ENCODE results near the gene CEP57. TPM values are rescaled to one million over a fixed set of nuclear protein-coding genes. Genes with fewer than 3 reads are reported as not detected.

CEP57 gene
- total RNA-seq, 1 experiment from 2014 or later: 58.0 TPM

GRCh38 chr11:95768521-95768920 lies 21.8 kb upstream of the CEP57 start:
- no peaks in the 10 kb centered on the region for H3K27me3 Mint-ChIP-seq (ENCODE audit: low read depth)
- H3K79me1 ChIP-seq (ENCODE audit: insufficient read depth, low read depth, low read length, poor library complexity, severe bottlenecking): no peaks in the 10 kb centered on the region
- H3K23me2 ChIP-seq (ENCODE audit: insufficient read length, low read depth, low read length, poor library complexity, severe bottlenecking): no peaks in the 10 kb centered on the region
- H4K91ac ChIP-seq (ENCODE audit: insufficient read length, low read depth, low read length): no peak overlapping the region
- no peak overlapping the region for H2BK15ac ChIP-seq (ENCODE audit: low read depth, low read length)
- no peak overlapping the region for H3K27ac ChIP-seq (ENCODE audit: insufficient read length, low read depth, low read length)
- peaks cover 1 to 24% (median 14%) of the 10 kb centered on the region in 3 experiments; a peak in 5 of 7 replicates for H3K36me3 Mint-ChIP-seq (ENCODE audit: insufficient read depth in 1 of 3, low read depth in 3 of 3)
- no peak overlapping the region for H3K18ac ChIP-seq (ENCODE audit: insufficient read length, low read depth, low read length)
- H3K9me3 ChIP-seq (ENCODE audit: control insufficient read depth, low read depth, low read length): no peaks in the 10 kb centered on the region
- H2BK20ac ChIP-seq (ENCODE audit: low read depth, low read length, poor library complexity, severe bottlenecking): no peak overlapping the region
- no CpG with 5 or more reads among the region's 2 CpGs for WGBS (ENCODE audit: extremely low coverage, insufficient read length, low lambda C conversion rate)
- H2AK5ac ChIP-seq (ENCODE audit: insufficient read length, low read length): no peak overlapping the region
- no peaks in the 10 kb centered on the region for H3K4me1 ChIP-seq (ENCODE audit: insufficient read depth, low read length)
- no peak overlapping the region for H3K56ac ChIP-seq (ENCODE audit: insufficient read length, low read depth, low read length)
- no peaks in the 10 kb centered on the region for H3K4me1 Mint-ChIP-seq
- no peak overlapping the region for H3T11ph ChIP-seq (ENCODE audit: low read length)
- no peak overlapping the region for H2BK5ac ChIP-seq (ENCODE audit: insufficient read length, low read length)
- H3K4me3 Mint-ChIP-seq: no peak overlapping the region
- no peak overlapping the region for H3K9ac ChIP-seq (ENCODE audit: extremely low read depth, insufficient read length, low read length)
- no peaks in the 10 kb centered on the region for H3K79me2 ChIP-seq (ENCODE audit: insufficient read depth, low read length)
- H3K9me3 Mint-ChIP-seq: no peaks in the 10 kb centered on the region
- H2BK12ac ChIP-seq (ENCODE audit: insufficient read length, low read depth, low read length): no peak overlapping the region
- no peaks in the 10 kb centered on the region for H4K20me1 ChIP-seq (ENCODE audit: control insufficient read depth, insufficient read depth, insufficient read length)
- H3K27ac Mint-ChIP-seq: no peak overlapping the region; a peak in 1 of 7 replicates
- H4K5ac ChIP-seq (ENCODE audit: insufficient read length, low read depth, low read length): no peak overlapping the region
- no peak overlapping the region for H2BK120ac ChIP-seq (ENCODE audit: low read depth, low read length, poor library complexity, severe bottlenecking)
- no peak overlapping the region for H3K23ac ChIP-seq (ENCODE audit: insufficient read length, low read depth, low read length)
- no peak overlapping the region for H3K14ac ChIP-seq (ENCODE audit: insufficient read depth, low read length)
- H3K27me3 ChIP-seq (ENCODE audit: insufficient read depth, low read length): no peaks in the 10 kb centered on the region
- TF ChIP-seq, protein P1, sequence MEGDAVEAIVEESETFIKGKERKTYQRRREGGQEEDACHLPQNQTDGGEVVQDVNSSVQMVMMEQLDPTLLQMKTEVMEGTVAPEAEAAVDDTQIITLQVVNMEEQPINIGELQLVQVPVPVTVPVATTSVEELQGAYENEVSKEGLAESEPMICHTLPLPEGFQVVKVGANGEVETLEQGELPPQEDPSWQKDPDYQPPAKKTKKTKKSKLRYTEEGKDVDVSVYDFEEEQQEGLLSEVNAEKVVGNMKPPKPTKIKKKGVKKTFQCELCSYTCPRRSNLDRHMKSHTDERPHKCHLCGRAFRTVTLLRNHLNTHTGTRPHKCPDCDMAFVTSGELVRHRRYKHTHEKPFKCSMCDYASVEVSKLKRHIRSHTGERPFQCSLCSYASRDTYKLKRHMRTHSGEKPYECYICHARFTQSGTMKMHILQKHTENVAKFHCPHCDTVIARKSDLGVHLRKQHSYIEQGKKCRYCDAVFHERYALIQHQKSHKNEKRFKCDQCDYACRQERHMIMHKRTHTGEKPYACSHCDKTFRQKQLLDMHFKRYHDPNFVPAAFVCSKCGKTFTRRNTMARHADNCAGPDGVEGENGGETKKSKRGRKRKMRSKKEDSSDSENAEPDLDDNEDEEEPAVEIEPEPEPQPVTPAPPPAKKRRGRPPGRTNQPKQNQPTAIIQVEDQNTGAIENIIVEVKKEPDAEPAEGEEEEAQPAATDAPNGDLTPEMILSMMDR (conservative IDR thresholded peaks at IDR 0.05): no peak
- H3K4me2 ChIP-seq (ENCODE audit: insufficient read depth, insufficient read length, low read length): no peak overlapping the region
- H2AFZ ChIP-seq (ENCODE audit: low read length): no peak overlapping the region
- H4K8ac ChIP-seq (replicated peaks; ENCODE audit: insufficient read length, low read depth, low read length): no peak overlapping the region
- DNase-seq: no peak
- H3K4ac ChIP-seq (ENCODE audit: low read depth, low read length): no peak overlapping the region

All from H9 (cell line).